ENCODE data around the gene COL5A2.

DNA sequence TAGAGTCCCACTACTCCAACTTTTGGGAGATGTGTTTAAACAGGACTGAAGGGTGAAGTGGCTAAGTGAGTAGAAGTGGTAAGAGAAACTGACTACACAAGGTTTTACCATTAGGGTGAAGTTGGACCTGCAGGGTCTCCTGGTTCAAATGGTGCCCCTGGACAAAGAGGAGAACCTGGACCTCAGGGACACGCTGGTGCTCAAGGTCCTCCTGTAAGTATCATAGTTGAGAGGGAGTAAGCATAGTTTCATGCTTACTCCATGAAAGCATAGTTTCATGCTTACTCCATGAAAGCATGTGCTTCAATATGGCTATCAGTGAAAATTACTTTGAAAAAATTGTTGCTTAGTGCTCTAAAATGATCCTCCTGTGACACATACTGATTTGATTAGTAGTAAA lies 186.3 kb downstream of the COL5A2 start:
- TF ChIP-seq POLR2A (IDR thresholded peaks at IDR 0.05) (no peak), POLR2AphosphoS5 (IDR thresholded peaks at IDR 0.05) (no peak)
- TF ChIP-seq, protein P1, sequence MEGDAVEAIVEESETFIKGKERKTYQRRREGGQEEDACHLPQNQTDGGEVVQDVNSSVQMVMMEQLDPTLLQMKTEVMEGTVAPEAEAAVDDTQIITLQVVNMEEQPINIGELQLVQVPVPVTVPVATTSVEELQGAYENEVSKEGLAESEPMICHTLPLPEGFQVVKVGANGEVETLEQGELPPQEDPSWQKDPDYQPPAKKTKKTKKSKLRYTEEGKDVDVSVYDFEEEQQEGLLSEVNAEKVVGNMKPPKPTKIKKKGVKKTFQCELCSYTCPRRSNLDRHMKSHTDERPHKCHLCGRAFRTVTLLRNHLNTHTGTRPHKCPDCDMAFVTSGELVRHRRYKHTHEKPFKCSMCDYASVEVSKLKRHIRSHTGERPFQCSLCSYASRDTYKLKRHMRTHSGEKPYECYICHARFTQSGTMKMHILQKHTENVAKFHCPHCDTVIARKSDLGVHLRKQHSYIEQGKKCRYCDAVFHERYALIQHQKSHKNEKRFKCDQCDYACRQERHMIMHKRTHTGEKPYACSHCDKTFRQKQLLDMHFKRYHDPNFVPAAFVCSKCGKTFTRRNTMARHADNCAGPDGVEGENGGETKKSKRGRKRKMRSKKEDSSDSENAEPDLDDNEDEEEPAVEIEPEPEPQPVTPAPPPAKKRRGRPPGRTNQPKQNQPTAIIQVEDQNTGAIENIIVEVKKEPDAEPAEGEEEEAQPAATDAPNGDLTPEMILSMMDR (IDR thresholded peaks at IDR 0.05), result no peak
